Activated CD4-positive, alpha-beta T cell treated with anti-CD3 and anti-CD28 coated beads, Interleukin-2, amount 10 ng/mL, durations not matched to agents 7 days and 5 days (primary cell): Measurements from ENCODE around the gene TMEM163. TPM values are rescaled to one million over a fixed set of nuclear protein-coding genes. Genes with fewer than 3 reads are reported as not detected.

Experiments used
- CTCF ChIA-PET: fragments of 350-600 bp; sonication (Branson Sonifier 250); formaldehyde crosslinking; loops from one replicate; lab custom pipeline; 2021; ENCODE audit warnings: antibody characterized with exemption; lab: Charles Lee
- POLR2A ChIA-PET: fragments of 350-600 bp; sonication (Branson Sonifier 250); formaldehyde crosslinking; loops from one replicate; lab custom pipeline; 2021; ENCODE audit warnings: antibody characterized with exemption; lab: Charles Lee
- DNase-seq: peaks from one replicate; pipeline ENCODE4 v3.0.0-alpha.2; 2020
- H3K27ac Mint-ChIP-seq: one replicate; pipeline ENCODE4 v1.8.0; 2021; ENCODE audit warnings: mild to moderate bottlenecking, moderate library complexity, mixed read lengths
- H3K27me3 Mint-ChIP-seq: one replicate; pipeline ENCODE4 v1.8.0; 2021; ENCODE audit warnings: mixed read lengths
- H3K36me3 Mint-ChIP-seq: one replicate; pipeline ENCODE4 v1.8.0; 2021; ENCODE audit warnings: low read depth, mixed read lengths
- H3K4me1 Mint-ChIP-seq: one replicate; pipeline ENCODE4 v1.8.0; 2021; ENCODE audit warnings: mixed read lengths
- H3K4me3 Mint-ChIP-seq: one replicate; pipeline ENCODE4 v1.8.0; 2021; ENCODE audit warnings: mild to moderate bottlenecking, moderate library complexity, mixed read lengths
- H3K9me3 Mint-ChIP-seq: one replicate; pipeline ENCODE4 v1.8.0; 2021; ENCODE audit warnings: mixed read lengths
- total RNA-seq, 2 experiments: library from RNA; stranded (reverse); gene quantifications; one replicate each; pipeline ENCODE4 v1.2.3, GENCODE V29; 2021

The TMEM163 gene
- total RNA-seq, 2 experiments from 2014 or later = not detected

GRCh38 chr2:134705861-134706586, 12.8 kb downstream of the TMEM163 start:
- no peak overlapping the region for H3K4me3 Mint-ChIP-seq
- POLR2A ChIA-PET = no interaction called here
- H3K4me1 Mint-ChIP-seq = peaks cover 20% of the 10 kb centered on the region
- no peak overlapping the region for H3K27ac Mint-ChIP-seq
- H3K36me3 Mint-ChIP-seq = no peaks in the 10 kb centered on the region
- CTCF ChIA-PET = no interaction called here
- no peaks in the 10 kb centered on the region for H3K9me3 Mint-ChIP-seq
- no peak for DNase-seq
- H3K27me3 Mint-ChIP-seq = peaks cover 68% of the 10 kb centered on the region

GRCh38 chr2:134704173-134704572, 14.6 kb downstream of the TMEM163 start:
- peaks cover 63% of the 10 kb centered on the region for H3K27me3 Mint-ChIP-seq
- H3K27ac Mint-ChIP-seq = no peak overlapping the region
- no peaks in the 10 kb centered on the region for H3K36me3 Mint-ChIP-seq
- POLR2A ChIA-PET = no interaction called here
- H3K4me1 Mint-ChIP-seq = peaks cover 20% of the 10 kb centered on the region
- CTCF ChIA-PET = interaction anchor here (0.6 to 2.1 kb wide), 4 partner anchors 10 to 182 kb away, joined by 3 to 7 read pairs (median 4); partner anchors contain the start of gene TMEM163
- no peaks in the 10 kb centered on the region for H3K9me3 Mint-ChIP-seq
- no peak for DNase-seq
- no peak overlapping the region for H3K4me3 Mint-ChIP-seq

DNA sequence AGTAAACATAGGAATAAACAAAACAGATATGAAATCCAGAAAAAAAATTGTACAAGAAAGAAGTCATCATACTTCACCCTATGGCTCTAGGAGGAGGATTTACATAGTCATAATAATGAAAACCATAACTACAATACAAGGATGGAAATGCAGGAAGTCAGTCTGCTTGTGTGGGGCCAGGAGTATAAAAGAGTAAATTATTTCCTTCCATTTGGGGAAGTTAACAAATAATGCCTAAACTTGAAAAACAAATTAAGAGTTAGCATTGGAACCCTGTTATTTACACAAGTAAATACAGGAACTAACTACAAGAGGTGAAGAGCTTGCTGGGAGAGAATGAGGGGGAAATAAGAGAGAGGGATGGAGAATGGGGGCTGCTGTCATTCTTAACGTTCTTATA, 15.4 kb downstream of the TMEM163 start:
- ChIA-PET POLR2A (no interaction called here), CTCF (interaction anchor here (0.6 to 2.1 kb wide), 5 partner anchors 9 to 181 kb away, joined by 3 to 7 read pairs (median 4); partner anchors contain the start of gene TMEM163)
- Mint-ChIP-seq H3K27me3 (peaks cover 57% of the 10 kb centered on the region), H3K4me1 (peaks cover 20% of the 10 kb centered on the region), H3K9me3 (no peaks in the 10 kb centered on the region), H3K36me3 (no peaks in the 10 kb centered on the region), H3K4me3 (no peak overlapping the region), H3K27ac (no peak overlapping the region)
- DNase-seq = no peak

GRCh38 chr2:134700730-134701129, 18.1 kb downstream of the TMEM163 start:
- Mint-ChIP-seq H3K4me3 (no peak overlapping the region), H3K9me3 (no peaks in the 10 kb centered on the region), H3K36me3 (no peaks in the 10 kb centered on the region), H3K4me1 (peaks cover 3% of the 10 kb centered on the region), H3K27ac (no peak overlapping the region), H3K27me3 (peaks cover 48% of the 10 kb centered on the region)
- CTCF ChIA-PET = no interaction called here
- POLR2A ChIA-PET = no interaction called here
- DNase-seq = no peak

DNA sequence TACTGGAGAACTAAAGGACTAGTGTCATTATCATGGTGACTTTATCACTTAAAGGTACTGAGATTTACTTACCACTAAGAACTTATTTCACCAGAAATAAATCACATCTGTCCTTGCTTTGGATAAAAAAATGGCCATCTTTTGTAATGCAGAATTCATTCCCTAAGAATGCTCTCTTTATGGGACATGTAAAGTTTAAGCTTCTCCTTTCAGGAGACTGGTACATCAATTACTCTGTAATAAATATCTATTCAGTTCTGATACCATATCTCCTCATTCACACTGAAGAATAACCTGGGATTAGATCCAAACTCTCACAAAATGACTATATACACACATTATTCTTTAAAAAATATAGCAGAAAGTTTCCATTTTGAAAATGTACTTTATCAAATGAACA, 24.4 kb downstream of the TMEM163 start:
- no peaks in the 10 kb centered on the region for H3K4me1 Mint-ChIP-seq
- peaks cover 24% of the 10 kb centered on the region for H3K27me3 Mint-ChIP-seq
- H3K27ac Mint-ChIP-seq = no peak overlapping the region
- DNase-seq = no peak
- H3K36me3 Mint-ChIP-seq = no peaks in the 10 kb centered on the region
- H3K9me3 Mint-ChIP-seq = no peaks in the 10 kb centered on the region
- ChIA-PET POLR2A (no interaction called here), CTCF (interaction anchor here (0.7 to 1.2 kb wide), 3 partner anchors 10 to 23 kb away, joined by 3 read pairs; no protein-coding TSS in a partner anchor)
- no peak overlapping the region for H3K4me3 Mint-ChIP-seq

DNA sequence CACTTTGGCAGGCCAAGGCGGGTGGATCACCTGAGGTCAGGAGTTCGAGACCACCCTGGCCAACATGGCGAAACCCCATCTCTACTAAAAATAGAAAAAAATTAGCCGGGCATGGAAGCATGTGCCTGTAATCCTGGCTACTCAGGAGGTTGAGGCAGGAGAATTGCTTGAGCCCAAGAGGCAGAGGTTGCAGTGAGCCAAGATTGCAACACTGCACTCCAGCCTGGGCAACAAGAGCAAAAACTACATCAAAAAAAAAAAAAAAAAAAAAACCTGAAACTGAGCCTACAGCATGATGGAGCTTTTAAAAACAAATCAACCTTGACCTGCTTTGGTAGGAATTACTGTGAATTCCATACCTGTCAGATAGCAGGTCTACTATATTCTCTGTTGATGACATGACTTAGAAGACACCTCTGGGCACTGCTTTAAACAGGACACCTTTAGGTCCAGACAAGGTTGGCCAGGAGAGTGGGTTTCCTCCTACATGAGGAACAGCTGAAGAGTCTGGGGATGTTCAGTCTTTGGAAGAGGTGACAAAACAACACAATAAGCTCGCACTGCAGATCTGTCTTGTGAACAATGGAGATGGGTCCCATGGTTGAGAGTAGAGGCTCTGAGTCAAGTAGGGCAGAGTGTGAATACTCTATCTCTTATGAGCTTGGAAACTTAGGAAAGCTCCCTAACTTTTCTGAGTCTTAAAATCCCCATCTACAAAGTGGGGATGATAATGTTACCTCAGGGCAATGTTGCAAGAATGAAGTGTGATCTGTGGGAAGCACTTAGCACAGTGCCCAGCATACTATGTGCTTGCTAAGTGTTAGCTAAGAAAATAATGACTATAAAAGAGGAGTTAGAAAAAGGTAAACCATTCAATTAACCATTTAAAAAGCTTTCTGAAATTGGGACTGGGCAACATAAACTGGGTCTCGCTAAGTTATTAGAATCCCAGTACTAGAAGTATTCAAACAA, 25.2 kb downstream of the TMEM163 start:
- Mint-ChIP-seq H3K9me3 (no peaks in the 10 kb centered on the region), H3K4me3 (no peak overlapping the region), H3K27ac (no peak overlapping the region), H3K36me3 (no peaks in the 10 kb centered on the region), H3K27me3 (peaks cover 24% of the 10 kb centered on the region), H3K4me1 (no peaks in the 10 kb centered on the region)
- DNase-seq = no peak
- POLR2A ChIA-PET = no interaction called here
- CTCF ChIA-PET = interaction anchor here (0.7 to 1.2 kb wide), 3 partner anchors 10 to 24 kb away, joined by 3 read pairs; no protein-coding TSS in a partner anchor

DNA sequence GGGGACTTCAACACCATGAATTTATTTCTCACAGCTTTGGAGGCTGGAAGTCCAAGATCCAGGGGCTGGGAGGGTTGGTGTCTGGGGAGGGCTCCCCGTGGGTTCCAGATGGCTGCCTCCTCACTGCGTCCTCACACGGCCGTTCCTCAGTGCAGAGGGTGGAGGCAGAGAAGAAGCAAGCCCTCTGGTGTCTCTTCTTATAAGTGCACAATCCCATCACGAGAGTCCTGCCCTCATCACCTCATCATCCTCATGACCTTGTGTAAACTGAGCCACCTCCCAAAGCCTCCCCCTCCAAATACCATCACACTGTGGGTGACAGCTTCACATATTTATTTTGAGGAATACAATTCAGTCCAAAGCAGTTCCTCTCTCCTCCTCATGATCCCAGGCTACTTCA, 26.3 kb downstream of the TMEM163 start:
- Mint-ChIP-seq H3K4me3 (no peak overlapping the region), H3K27me3 (peaks cover 18% of the 10 kb centered on the region), H3K4me1 (no peaks in the 10 kb centered on the region), H3K9me3 (no peaks in the 10 kb centered on the region), H3K36me3 (no peaks in the 10 kb centered on the region), H3K27ac (no peak overlapping the region)
- DNase-seq = no peak
- POLR2A ChIA-PET = no interaction called here
- CTCF ChIA-PET = no interaction called here

- ChIA-PET CTCF (no interaction called here), POLR2A (no interaction called here)
- H3K4me3 Mint-ChIP-seq = no peak overlapping the region
- H3K4me1 Mint-ChIP-seq = no peaks in the 10 kb centered on the region
- no peaks in the 10 kb centered on the region for H3K36me3 Mint-ChIP-seq
- no peaks in the 10 kb centered on the region for H3K9me3 Mint-ChIP-seq
- H3K27me3 Mint-ChIP-seq = peaks cover 14% of the 10 kb centered on the region
- DNase-seq = no peak
- H3K27ac Mint-ChIP-seq = no peak overlapping the region
Observed at GRCh38 chr2:134690629-134691215, 28.1 kb downstream of the TMEM163 start.

DNA sequence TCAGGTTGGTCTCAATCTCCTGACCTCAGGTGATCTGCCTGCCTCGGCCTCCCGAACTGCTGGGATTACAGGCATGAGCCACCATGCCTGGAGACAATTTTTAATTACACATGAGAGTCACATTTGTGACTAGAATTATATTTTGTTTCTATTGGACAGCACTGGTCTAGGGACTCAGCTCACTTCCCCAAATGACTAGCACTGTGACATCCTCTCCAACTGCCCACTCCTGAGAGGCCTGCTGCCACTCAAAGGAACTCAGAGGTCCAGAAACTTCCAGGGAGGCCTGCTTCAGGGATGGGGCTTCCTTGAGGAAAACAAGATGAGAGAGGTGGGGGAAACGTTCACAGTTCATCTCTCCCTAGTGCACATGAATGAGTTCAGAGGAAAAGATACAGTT, 29.5 kb downstream of the TMEM163 start:
- DNase-seq = no peak
- no peaks in the 10 kb centered on the region for H3K36me3 Mint-ChIP-seq
- ChIA-PET CTCF (no interaction called here), POLR2A (no interaction called here)
- H3K27me3 Mint-ChIP-seq = peaks cover 13% of the 10 kb centered on the region
- H3K4me1 Mint-ChIP-seq = no peaks in the 10 kb centered on the region
- no peak overlapping the region for H3K27ac Mint-ChIP-seq
- no peak overlapping the region for H3K4me3 Mint-ChIP-seq
- no peaks in the 10 kb centered on the region for H3K9me3 Mint-ChIP-seq

DNA sequence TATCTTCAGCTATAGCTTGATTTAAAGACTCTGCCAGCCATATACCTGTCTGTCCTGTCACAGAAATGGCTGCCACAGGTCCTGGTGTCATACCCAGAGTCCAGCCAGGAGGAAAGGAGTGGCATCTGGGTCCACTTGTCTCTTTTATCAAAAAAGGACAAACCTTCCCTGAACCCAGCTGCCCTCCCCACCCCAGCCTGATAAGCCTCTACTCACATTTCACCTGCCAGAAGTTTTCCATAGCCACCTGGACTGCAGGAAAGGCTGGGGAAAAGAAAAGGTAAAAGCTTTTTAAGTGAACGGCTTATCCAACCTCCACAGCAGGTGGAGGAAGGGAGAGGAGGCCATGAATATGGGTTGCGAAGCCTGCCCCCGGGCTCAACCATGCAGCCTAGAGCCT, 32.8 kb downstream of the TMEM163 start:
- ChIA-PET POLR2A (no interaction called here), CTCF (interaction anchor here (0.7 to 1.2 kb wide), 2 partner anchors 9 to 17 kb away, joined by 3 read pairs; no protein-coding TSS in a partner anchor)
- no peak overlapping the region for H3K27ac Mint-ChIP-seq

DNA sequence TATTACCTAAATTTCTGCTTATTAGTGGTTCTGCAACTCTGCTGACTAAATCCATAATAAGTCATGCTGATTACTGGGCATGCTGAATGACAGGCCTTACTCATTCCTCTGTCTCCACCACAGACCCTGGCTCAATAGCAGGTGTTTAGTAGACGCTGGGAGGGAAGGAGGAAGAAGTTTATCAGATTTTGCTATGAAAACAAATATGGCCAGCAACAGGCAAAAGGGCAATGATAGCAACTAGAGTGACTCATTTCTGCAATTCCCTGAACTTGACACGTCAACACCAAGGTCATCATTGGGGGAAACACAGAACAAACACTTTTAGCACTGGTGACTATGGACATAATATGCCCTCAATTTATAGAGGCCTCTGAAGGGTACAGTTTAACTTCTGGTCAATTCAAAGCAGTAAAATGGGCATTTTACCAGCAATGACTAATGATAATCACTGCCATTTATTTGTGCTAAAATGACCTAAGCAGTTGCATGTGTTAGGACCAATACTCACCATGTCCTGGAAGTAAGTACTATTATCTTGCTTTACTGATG, 35.2 kb downstream of the TMEM163 start:
- Mint-ChIP-seq H3K27ac (no peak overlapping the region), H3K4me1 (peaks cover 47% of the 10 kb centered on the region), H3K36me3 (peaks cover 12% of the 10 kb centered on the region), H3K27me3 (peaks cover 16% of the 10 kb centered on the region), H3K9me3 (peaks cover 17% of the 10 kb centered on the region), H3K4me3 (no peak overlapping the region)
- CTCF ChIA-PET = interaction anchor here (1.2 to 1.4 kb wide), 2 partner anchors 15 to 16 kb away, joined by 3 read pairs; no protein-coding TSS in a partner anchor
- POLR2A ChIA-PET = no interaction called here
- no peak for DNase-seq

More for the DNA sequence above, 32.8 kb downstream of the TMEM163 start:
- H3K4me3 Mint-ChIP-seq = no peak overlapping the region
- DNase-seq = no peak
- peaks cover 3% of the 10 kb centered on the region for H3K36me3 Mint-ChIP-seq
- peaks cover 26% of the 10 kb centered on the region for H3K4me1 Mint-ChIP-seq
- H3K9me3 Mint-ChIP-seq = peaks cover 14% of the 10 kb centered on the region
- peaks cover 11% of the 10 kb centered on the region for H3K27me3 Mint-ChIP-seq

GRCh38 chr2:134682726-134683125, 36.1 kb downstream of the TMEM163 start:
- peaks cover 17% of the 10 kb centered on the region for H3K9me3 Mint-ChIP-seq
- H3K27ac Mint-ChIP-seq = no peak overlapping the region
- peaks cover 55% of the 10 kb centered on the region for H3K4me1 Mint-ChIP-seq
- H3K27me3 Mint-ChIP-seq = peaks cover 16% of the 10 kb centered on the region
- H3K4me3 Mint-ChIP-seq = no peak overlapping the region
- H3K36me3 Mint-ChIP-seq = peaks cover 12% of the 10 kb centered on the region
- DNase-seq = no peak
- ChIA-PET POLR2A (no interaction called here), CTCF (interaction anchor here (0.7 to 1.3 kb wide), 3 partner anchors 10 to 222 kb away, joined by 3 to 5 read pairs (median 4); no protein-coding TSS in a partner anchor)
